Ovary (tissue), 3 donors: ENCODE data around the gene KDM1A.

Experiments used
- EP300 ChIP-seq: sonication (generic); formaldehyde crosslinking; IDR thresholded peaks from one replicate; pipeline ENCODE4 v1.6.1; 2017; ENCODE audit warnings: antibody characterized with exemption
- POLR2A ChIP-seq: fragments of 450-650 bp; IDR thresholded peaks from one replicate; pipeline ENCODE4 v1.6.1; 2017; ENCODE audit warnings: antibody characterized with exemption, mild to moderate bottlenecking, moderate library complexity
- TF ChIP-seq, protein P1 (sequence below), 3 donors: fragments of 450-650 bp in 2 of 3; fragments of 200-600 bp in 1 of 3; IDR thresholded peaks; one replicate each; pipeline versions ENCODE4 v1.5.1 to v1.8.0; 2016 to 2022; ENCODE audit warnings: antibody characterized with exemption in 3 of 3, mild to moderate bottlenecking in 1 of 3
- donor health status: DM: no; HTN: no; CAD: no.

DNA sequence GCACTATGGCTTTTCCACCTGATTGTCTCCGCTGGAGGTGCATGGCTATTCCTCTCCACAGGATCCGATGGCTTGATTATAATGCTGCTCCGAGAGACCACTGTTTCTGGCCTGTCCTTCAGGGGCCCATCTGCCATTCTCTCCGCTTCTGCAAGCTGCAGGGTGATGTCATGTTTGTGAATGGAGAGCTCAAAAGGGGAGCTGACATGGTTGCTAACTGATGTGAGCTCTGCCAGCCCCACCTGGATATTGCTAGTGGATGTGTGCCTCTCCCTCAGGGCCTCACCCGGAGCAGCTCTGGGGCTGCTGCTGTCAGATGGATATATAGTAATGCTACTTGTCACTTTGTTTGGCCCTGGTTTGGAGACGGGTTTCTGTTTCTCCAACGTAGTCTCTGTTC, 72.3 kb downstream of the KDM1A start:
- TF ChIP-seq POLR2A (no peak), EP300 (no peak)
- TF ChIP-seq, protein P1, sequence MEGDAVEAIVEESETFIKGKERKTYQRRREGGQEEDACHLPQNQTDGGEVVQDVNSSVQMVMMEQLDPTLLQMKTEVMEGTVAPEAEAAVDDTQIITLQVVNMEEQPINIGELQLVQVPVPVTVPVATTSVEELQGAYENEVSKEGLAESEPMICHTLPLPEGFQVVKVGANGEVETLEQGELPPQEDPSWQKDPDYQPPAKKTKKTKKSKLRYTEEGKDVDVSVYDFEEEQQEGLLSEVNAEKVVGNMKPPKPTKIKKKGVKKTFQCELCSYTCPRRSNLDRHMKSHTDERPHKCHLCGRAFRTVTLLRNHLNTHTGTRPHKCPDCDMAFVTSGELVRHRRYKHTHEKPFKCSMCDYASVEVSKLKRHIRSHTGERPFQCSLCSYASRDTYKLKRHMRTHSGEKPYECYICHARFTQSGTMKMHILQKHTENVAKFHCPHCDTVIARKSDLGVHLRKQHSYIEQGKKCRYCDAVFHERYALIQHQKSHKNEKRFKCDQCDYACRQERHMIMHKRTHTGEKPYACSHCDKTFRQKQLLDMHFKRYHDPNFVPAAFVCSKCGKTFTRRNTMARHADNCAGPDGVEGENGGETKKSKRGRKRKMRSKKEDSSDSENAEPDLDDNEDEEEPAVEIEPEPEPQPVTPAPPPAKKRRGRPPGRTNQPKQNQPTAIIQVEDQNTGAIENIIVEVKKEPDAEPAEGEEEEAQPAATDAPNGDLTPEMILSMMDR (IDR thresholded peaks at IDR 0.05): no peak
